ENCODE results near the gene NSD1. TPM values are rescaled to one million over a fixed set of nuclear protein-coding genes. Genes with fewer than 3 reads are reported as not detected.

Gene NSD1
- total RNA-seq, 1 experiment from 2014 or later, result 58.8 TPM

DNA sequence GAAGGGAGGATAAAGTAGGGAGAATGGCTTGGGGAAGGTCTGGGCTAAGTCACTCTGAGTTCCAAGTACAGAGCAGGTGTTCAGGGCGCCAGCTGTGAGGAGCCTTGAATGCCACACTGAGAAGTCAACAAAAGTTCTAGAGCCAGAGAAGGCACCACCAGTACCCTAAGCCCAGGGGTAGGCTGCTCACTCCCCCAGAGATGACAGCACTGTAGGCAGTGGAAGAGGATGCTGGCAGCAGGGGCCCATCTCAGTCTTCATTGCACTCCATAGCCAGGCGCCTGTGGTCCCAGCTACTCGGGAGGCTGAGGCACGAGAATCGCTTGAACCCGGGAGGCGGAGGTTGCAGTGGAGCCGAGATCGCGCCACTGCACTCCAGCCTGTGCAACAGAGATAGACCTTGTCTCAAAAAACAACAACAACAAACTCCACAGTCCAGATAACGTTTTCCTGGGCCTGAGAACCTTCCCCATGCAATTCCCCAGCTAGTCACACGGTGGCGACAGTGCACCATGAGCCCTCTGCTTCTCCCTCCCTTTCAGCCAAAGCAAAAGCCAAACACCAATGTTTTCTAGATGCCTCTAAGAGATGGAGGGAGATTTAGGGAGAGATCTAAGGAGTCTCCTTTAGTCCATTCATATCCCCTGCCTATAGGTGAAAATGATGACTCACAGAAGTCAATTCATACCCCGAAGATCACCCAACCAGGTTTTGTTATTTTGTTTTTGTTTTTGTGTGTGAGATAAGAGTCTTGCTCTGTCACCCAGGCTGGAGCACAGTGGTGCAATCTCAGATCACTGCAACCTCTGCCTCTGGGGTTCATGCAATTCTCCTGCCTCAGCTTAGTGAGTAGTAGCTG, 19.8 kb upstream of the NSD1 start:
- no peak overlapping the region for H3K9ac ChIP-seq (ENCODE audit: low read length)
- no peaks in the 10 kb centered on the region for H3K9me3 ChIP-seq (ENCODE audit: control insufficient read depth in 1 of 2, insufficient read depth in 1 of 2, low read depth in 1 of 2, low read length in 2 of 2)
- CTCF ChIA-PET, result interaction anchor here (0.6 to 5.6 kb wide), 21 partner anchors 10 to 454 kb away, joined by 3 to 49 read pairs (median 4); no protein-coding TSS in a partner anchor
- no peaks in the 10 kb centered on the region; a peak in 1 of 4 replicates for H3K4me1 ChIP-seq (ENCODE audit: control insufficient read depth in 1 of 2, insufficient read depth in 2 of 2, low read length in 2 of 2)
- no peaks in the 10 kb centered on the region for H3K27me3 ChIP-seq (ENCODE audit: insufficient read depth, low read length)
- intact Hi-C loops (cut with micrococcal nuclease), result loop anchor here (1.0 to 5.0 kb wide), 6 partner anchors 187 to 411 kb away; partner anchors contain the start of gene PFN3
- RAD21 ChIA-PET (ENCODE audit: low non-redundant PET in 1 of 2, low total read pairs in 2 of 2, uncharacterized antibody in 2 of 2, unreplicated experiment in 2 of 2), result interaction anchor here (0.9 to 1.9 kb wide), 5 partner anchors 42 to 463 kb away, joined by 3 to 5 read pairs (median 4); no protein-coding TSS in a partner anchor
- no peaks in the 10 kb centered on the region for H4K20me1 ChIP-seq (ENCODE audit: insufficient read depth)
- H3K36me3 ChIP-seq (ENCODE audit: control insufficient read depth in 1 of 2, insufficient read depth in 2 of 2, low read length in 2 of 2), result no peaks in the 10 kb centered on the region
- no peak overlapping the region for H3K27ac ChIP-seq (ENCODE audit: low read depth, low read length)
- no peak overlapping the region for H3K4me3 ChIP-seq (replicated peaks in 1 of 2; ENCODE audit: low read depth in 1 of 2, low read length in 2 of 2)
- H3K4me2 ChIP-seq (ENCODE audit: low read length), result no peak overlapping the region
- H3K9me2 ChIP-seq (ENCODE audit: insufficient read depth), result no peaks in the 10 kb centered on the region
- no TSS peak for BruUV-seq (replicated peaks)
- ATAC-seq (peak; percentile 76), DNase-seq (ENCODE audit: low read depth, low spot score) (peak; percentile 55)
- no peaks in the 10 kb centered on the region for H3K79me2 ChIP-seq (ENCODE audit: insufficient read depth, low read length)
- TF ChIP-seq, protein P1, sequence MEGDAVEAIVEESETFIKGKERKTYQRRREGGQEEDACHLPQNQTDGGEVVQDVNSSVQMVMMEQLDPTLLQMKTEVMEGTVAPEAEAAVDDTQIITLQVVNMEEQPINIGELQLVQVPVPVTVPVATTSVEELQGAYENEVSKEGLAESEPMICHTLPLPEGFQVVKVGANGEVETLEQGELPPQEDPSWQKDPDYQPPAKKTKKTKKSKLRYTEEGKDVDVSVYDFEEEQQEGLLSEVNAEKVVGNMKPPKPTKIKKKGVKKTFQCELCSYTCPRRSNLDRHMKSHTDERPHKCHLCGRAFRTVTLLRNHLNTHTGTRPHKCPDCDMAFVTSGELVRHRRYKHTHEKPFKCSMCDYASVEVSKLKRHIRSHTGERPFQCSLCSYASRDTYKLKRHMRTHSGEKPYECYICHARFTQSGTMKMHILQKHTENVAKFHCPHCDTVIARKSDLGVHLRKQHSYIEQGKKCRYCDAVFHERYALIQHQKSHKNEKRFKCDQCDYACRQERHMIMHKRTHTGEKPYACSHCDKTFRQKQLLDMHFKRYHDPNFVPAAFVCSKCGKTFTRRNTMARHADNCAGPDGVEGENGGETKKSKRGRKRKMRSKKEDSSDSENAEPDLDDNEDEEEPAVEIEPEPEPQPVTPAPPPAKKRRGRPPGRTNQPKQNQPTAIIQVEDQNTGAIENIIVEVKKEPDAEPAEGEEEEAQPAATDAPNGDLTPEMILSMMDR (IDR thresholded peaks at IDR 0.05 in 2 of 3, conservative IDR thresholded peaks at IDR 0.05 in 1 of 3; ENCODE audit: borderline replicate concordance in 1 of 3, insufficient read depth in 1 of 3, low read depth in 2 of 3, low read length in 2 of 3), result peak; percentile 93 to 99 (median 98)
- no peak for TF ChIP-seq POLR2A (IDR thresholded peaks at IDR 0.05; ENCODE audit: borderline replicate concordance, extremely low read depth, insufficient read depth, insufficient read length)
- TF ChIP-seq JUND (IDR thresholded peaks at IDR 0.05), result no peak
- TF ChIP-seq FOSL1 (IDR thresholded peaks at IDR 0.05; ENCODE audit: low read depth), result no peak
- TF ChIP-seq POLR2AphosphoS5 (IDR thresholded peaks at IDR 0.05; ENCODE audit: low read depth, low read length), result no peak
- no peak for TF ChIP-seq YY1 (IDR thresholded peaks at IDR 0.05; ENCODE audit: extremely low read depth, insufficient replicate concordance, low read depth, low read length)
- TF ChIP-seq, protein P2, sequence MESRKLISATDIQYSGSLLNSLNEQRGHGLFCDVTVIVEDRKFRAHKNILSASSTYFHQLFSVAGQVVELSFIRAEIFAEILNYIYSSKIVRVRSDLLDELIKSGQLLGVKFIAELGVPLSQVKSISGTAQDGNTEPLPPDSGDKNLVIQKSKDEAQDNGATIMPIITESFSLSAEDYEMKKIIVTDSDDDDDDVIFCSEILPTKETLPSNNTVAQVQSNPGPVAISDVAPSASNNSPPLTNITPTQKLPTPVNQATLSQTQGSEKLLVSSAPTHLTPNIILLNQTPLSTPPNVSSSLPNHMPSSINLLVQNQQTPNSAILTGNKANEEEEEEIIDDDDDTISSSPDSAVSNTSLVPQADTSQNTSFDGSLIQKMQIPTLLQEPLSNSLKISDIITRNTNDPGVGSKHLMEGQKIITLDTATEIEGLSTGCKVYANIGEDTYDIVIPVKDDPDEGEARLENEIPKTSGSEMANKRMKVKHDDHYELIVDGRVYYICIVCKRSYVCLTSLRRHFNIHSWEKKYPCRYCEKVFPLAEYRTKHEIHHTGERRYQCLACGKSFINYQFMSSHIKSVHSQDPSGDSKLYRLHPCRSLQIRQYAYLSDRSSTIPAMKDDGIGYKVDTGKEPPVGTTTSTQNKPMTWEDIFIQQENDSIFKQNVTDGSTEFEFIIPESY (IDR thresholded peaks at IDR 0.05; ENCODE audit: extremely low read depth, insufficient replicate concordance, low read length), result no peak
- TF ChIP-seq SIN3A (IDR thresholded peaks at IDR 0.05; ENCODE audit: low read depth), result no peak
- TF ChIP-seq EZH2phosphoT487 (IDR thresholded peaks at IDR 0.05; ENCODE audit: borderline replicate concordance), result no peak
- no peak for TF ChIP-seq EGR1 (IDR thresholded peaks at IDR 0.05; ENCODE audit: low read depth)
- no peak for TF ChIP-seq SP1 (IDR thresholded peaks at IDR 0.05; ENCODE audit: low read depth)
- TF ChIP-seq, protein P3, sequence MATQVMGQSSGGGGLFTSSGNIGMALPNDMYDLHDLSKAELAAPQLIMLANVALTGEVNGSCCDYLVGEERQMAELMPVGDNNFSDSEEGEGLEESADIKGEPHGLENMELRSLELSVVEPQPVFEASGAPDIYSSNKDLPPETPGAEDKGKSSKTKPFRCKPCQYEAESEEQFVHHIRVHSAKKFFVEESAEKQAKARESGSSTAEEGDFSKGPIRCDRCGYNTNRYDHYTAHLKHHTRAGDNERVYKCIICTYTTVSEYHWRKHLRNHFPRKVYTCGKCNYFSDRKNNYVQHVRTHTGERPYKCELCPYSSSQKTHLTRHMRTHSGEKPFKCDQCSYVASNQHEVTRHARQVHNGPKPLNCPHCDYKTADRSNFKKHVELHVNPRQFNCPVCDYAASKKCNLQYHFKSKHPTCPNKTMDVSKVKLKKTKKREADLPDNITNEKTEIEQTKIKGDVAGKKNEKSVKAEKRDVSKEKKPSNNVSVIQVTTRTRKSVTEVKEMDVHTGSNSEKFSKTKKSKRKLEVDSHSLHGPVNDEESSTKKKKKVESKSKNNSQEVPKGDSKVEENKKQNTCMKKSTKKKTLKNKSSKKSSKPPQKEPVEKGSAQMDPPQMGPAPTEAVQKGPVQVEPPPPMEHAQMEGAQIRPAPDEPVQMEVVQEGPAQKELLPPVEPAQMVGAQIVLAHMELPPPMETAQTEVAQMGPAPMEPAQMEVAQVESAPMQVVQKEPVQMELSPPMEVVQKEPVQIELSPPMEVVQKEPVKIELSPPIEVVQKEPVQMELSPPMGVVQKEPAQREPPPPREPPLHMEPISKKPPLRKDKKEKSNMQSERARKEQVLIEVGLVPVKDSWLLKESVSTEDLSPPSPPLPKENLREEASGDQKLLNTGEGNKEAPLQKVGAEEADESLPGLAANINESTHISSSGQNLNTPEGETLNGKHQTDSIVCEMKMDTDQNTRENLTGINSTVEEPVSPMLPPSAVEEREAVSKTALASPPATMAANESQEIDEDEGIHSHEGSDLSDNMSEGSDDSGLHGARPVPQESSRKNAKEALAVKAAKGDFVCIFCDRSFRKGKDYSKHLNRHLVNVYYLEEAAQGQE (IDR thresholded peaks at IDR 0.05; ENCODE audit: low read depth), result no peak
- TF ChIP-seq TCF7L2 (IDR thresholded peaks at IDR 0.05; ENCODE audit: borderline replicate concordance, extremely low read depth, insufficient read depth, insufficient read length), result no peak
- TF ChIP-seq RAD21 (IDR thresholded peaks at IDR 0.05; ENCODE audit: low read depth), result peak; percentile 99
- TF ChIP-seq ZNF274 (IDR thresholded peaks at IDR 0.05; ENCODE audit: low read depth, low read length), result no peak
- H2AFZ ChIP-seq (ENCODE audit: low read depth, low read length, poor library complexity, severe bottlenecking), result no peak overlapping the region
- POLR2A ChIA-PET, result interaction anchor here (0.8 kb wide), 1 partner anchor 27 kb away, joined by 4 read pairs; no protein-coding TSS in a partner anchor

All from HCT116 (cell line).